ENCODE data around the gene SMPD2. TPM values are rescaled to one million over a fixed set of nuclear protein-coding genes. Genes with fewer than 3 reads are reported as not detected.

Gene SMPD2
- total and polyA plus RNA-seq, 2 of the 4 experiments (the other 2 are of a cell fraction) = 7.7 to 9.0 TPM

DNA sequence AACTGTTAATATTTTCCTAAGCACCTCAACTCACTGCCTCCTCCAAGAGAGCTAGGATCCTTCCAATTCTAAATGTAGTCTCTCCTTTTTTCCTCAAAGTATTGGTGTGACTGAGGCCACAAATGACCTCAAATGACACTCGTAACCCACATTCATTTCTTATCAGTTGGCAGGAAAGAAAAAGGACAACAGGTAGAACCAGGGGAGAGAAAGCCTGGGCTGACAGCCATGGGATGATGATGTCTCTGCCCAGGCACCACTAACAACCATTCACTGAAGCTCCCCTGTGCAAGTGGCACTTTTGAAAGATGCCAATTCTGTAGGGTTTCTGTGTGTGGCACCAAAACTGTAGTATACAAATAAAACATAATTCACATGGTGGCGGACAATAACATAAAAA lies 35.1 kb downstream of the SMPD2 start:
- H2AFZ ChIP-seq (replicated peaks; ENCODE audit: low read length, poor library complexity) = no peak overlapping the region
- H3K36me3 ChIP-seq (ENCODE audit: control insufficient read depth, insufficient read depth, low read length) = peaks cover 39% of the 10 kb centered on the region
- CTCF ChIA-PET = no interaction called here
- no peak overlapping the region for H2BK20ac ChIP-seq (ENCODE audit: low read depth, low read length)
- H3K23ac ChIP-seq (ENCODE audit: low read depth, low read length) = no peak overlapping the region
- peaks cover 40 to 49% of the 10 kb centered on the region in 2 experiments for H3K79me1 ChIP-seq (ENCODE audit: low read depth in 1 of 2, low read length in 2 of 2)
- no peak overlapping the region for H2AK5ac ChIP-seq (ENCODE audit: low read depth, low read length)
- DNase-seq (no peak), ATAC-seq (ENCODE audit: low read depth) (no peak)
- H2BK15ac ChIP-seq (ENCODE audit: low read depth, low read length) = no peak overlapping the region
- TF ChIP-seq CEBPB (IDR thresholded peaks at IDR 0.05; ENCODE audit: low read depth, low read length) (no peak), POLR2A (IDR thresholded peaks at IDR 0.05; ENCODE audit: low read depth, low read length) (no peak), MAZ (IDR thresholded peaks at IDR 0.05; ENCODE audit: borderline replicate concordance, low read depth, low read length) (no peak), BHLHE40 (IDR thresholded peaks at IDR 0.05; ENCODE audit: low read depth, low read length) (no peak), MAFK (IDR thresholded peaks at IDR 0.05; ENCODE audit: low read depth, low read length) (no peak), RAD21 (IDR thresholded peaks at IDR 0.05; ENCODE audit: low read length) (no peak), RCOR1 (IDR thresholded peaks at IDR 0.05; ENCODE audit: insufficient replicate concordance, low read length) (no peak), MXI1 (IDR thresholded peaks at IDR 0.05; ENCODE audit: borderline replicate concordance, low read depth, low read length) (no peak), NFE2L2 (IDR thresholded peaks at IDR 0.05; ENCODE audit: low read depth, low read length) (no peak), RFX5 (IDR thresholded peaks at IDR 0.05; ENCODE audit: low read depth, low read length) (no peak), FOS (IDR thresholded peaks at IDR 0.05; ENCODE audit: low read depth, low read length) (no peak), SMC3 (IDR thresholded peaks at IDR 0.05; ENCODE audit: low read depth, low read length) (no peak), CHD1 (IDR thresholded peaks at IDR 0.05; ENCODE audit: low read depth, low read length) (no peak)
- TF ChIP-seq, protein P1, sequence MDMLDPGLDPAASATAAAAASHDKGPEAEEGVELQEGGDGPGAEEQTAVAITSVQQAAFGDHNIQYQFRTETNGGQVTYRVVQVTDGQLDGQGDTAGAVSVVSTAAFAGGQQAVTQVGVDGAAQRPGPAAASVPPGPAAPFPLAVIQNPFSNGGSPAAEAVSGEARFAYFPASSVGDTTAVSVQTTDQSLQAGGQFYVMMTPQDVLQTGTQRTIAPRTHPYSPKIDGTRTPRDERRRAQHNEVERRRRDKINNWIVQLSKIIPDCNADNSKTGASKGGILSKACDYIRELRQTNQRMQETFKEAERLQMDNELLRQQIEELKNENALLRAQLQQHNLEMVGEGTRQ (IDR thresholded peaks at IDR 0.05; ENCODE audit: low read depth, low read length) = no peak
- TF ChIP-seq, protein P2, sequence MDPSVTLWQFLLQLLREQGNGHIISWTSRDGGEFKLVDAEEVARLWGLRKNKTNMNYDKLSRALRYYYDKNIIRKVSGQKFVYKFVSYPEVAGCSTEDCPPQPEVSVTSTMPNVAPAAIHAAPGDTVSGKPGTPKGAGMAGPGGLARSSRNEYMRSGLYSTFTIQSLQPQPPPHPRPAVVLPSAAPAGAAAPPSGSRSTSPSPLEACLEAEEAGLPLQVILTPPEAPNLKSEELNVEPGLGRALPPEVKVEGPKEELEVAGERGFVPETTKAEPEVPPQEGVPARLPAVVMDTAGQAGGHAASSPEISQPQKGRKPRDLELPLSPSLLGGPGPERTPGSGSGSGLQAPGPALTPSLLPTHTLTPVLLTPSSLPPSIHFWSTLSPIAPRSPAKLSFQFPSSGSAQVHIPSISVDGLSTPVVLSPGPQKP (IDR thresholded peaks at IDR 0.05; ENCODE audit: borderline replicate concordance, low read depth, low read length) = no peak
- TF ChIP-seq, protein P3, sequence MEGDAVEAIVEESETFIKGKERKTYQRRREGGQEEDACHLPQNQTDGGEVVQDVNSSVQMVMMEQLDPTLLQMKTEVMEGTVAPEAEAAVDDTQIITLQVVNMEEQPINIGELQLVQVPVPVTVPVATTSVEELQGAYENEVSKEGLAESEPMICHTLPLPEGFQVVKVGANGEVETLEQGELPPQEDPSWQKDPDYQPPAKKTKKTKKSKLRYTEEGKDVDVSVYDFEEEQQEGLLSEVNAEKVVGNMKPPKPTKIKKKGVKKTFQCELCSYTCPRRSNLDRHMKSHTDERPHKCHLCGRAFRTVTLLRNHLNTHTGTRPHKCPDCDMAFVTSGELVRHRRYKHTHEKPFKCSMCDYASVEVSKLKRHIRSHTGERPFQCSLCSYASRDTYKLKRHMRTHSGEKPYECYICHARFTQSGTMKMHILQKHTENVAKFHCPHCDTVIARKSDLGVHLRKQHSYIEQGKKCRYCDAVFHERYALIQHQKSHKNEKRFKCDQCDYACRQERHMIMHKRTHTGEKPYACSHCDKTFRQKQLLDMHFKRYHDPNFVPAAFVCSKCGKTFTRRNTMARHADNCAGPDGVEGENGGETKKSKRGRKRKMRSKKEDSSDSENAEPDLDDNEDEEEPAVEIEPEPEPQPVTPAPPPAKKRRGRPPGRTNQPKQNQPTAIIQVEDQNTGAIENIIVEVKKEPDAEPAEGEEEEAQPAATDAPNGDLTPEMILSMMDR (conservative IDR thresholded peaks at IDR 0.05; ENCODE audit: low read depth, low read length) = no peak
- no peak overlapping the region for H2BK5ac ChIP-seq (ENCODE audit: low read depth, low read length, poor library complexity, severe bottlenecking)
- H4K5ac ChIP-seq (ENCODE audit: low read depth, low read length) = no peak overlapping the region
- no peaks in the 10 kb centered on the region for H3K9me3 ChIP-seq (ENCODE audit: control insufficient read depth, insufficient read depth, low read length)
- no peak overlapping the region for H2BK120ac ChIP-seq (ENCODE audit: low read depth, low read length)
- H4K8ac ChIP-seq (ENCODE audit: low read depth in 2 of 2, low read length in 2 of 2) = no peak overlapping the region
- H3K9me1 ChIP-seq (ENCODE audit: insufficient read depth, low read length) = peaks cover 13% of the 10 kb centered on the region
- dilution Hi-C loops (cut with HindIII; ENCODE audit: low sequenced_read_pairs, unreplicated experiment) = no loop called here
- no peak overlapping the region for H4K91ac ChIP-seq (ENCODE audit: insufficient read depth, low read depth, low read length)
- intact Hi-C loops (cut with micrococcal nuclease) = no loop called here
- no peak overlapping the region for H2AK9ac ChIP-seq (replicated peaks; ENCODE audit: low read depth, low read length, poor library complexity)
- WGBS, 2 experiments (ENCODE audit: extremely low coverage in 2 of 2, insufficient read length in 1 of 2) = no CpG with 5 or more reads among the region's 2 CpGs
- H3K4me1 ChIP-seq (ENCODE audit: control insufficient read depth, insufficient read depth, low read length) = peaks cover 7% of the 10 kb centered on the region
- no peak overlapping the region for H3K14ac ChIP-seq (replicated peaks; ENCODE audit: low read depth, low read length)
- H3K4me3 ChIP-seq (ENCODE audit: insufficient read depth, low read depth, low read length) = no peak overlapping the region
- H3K27ac ChIP-seq (ENCODE audit: insufficient read depth, low read length) = no peak overlapping the region
- in situ Hi-C loops (cut with MboI; ENCODE audit: low sequenced_read_pairs) = no loop called here
- no TSS peak for BruUV-seq (replicated peaks)
- POLR2A ChIA-PET (ENCODE audit: unreplicated experiment) = no interaction called here
- H4K20me1 ChIP-seq (ENCODE audit: insufficient read depth, low read length) = peaks cover 7% of the 10 kb centered on the region; the same call in 1 of the 2 replicates
- H3K9ac ChIP-seq (ENCODE audit: low read depth, low read length) = no peak overlapping the region
- H3K4me2 ChIP-seq (ENCODE audit: low read depth, low read length) = no peak overlapping the region
- H3K56ac ChIP-seq (ENCODE audit: extremely low read depth, insufficient read depth, low read length) = no peak overlapping the region
- H3K18ac ChIP-seq (ENCODE audit: low read depth, low read length) = no peak overlapping the region
- no peak overlapping the region for H3K4ac ChIP-seq (ENCODE audit: low read depth, low read length)
- no peaks in the 10 kb centered on the region for H3K27me3 ChIP-seq (ENCODE audit: control insufficient read depth, insufficient read depth, low read length)

Measured in IMR-90 (cell line).